GM12872 (cell line): ENCODE results near the gene ETFA.

ENCODE experiments used
- TF ChIP-seq, protein P1 (sequence below): IDR thresholded peaks from 3 replicates; pipeline ENCODE4 v1.5.1; 2011; ENCODE audit warnings: low read depth, mild to moderate bottlenecking, low read length, moderate library complexity; ENCODE audit not compliant: insufficient read depth

Gene ETFA

DNA sequence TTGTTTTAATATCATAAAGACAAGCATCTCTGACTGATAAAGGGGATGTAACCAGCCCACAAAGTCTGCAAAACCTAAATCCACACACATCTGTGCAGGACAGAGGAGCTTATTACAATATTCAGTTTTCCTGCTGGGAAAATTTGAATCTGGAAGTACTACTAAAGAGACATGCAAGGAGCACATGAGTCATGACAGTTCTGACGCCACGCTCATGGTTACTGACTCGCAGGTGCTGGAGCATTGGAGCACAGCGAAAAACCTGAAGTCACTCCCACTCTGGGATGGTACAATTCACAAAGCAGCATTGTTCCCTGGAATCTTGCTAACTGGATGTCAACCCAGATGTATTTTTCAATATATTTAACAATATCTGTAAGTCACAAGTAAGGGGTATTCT lies 17.7 kb upstream of the ETFA start:
- TF ChIP-seq, protein P1, sequence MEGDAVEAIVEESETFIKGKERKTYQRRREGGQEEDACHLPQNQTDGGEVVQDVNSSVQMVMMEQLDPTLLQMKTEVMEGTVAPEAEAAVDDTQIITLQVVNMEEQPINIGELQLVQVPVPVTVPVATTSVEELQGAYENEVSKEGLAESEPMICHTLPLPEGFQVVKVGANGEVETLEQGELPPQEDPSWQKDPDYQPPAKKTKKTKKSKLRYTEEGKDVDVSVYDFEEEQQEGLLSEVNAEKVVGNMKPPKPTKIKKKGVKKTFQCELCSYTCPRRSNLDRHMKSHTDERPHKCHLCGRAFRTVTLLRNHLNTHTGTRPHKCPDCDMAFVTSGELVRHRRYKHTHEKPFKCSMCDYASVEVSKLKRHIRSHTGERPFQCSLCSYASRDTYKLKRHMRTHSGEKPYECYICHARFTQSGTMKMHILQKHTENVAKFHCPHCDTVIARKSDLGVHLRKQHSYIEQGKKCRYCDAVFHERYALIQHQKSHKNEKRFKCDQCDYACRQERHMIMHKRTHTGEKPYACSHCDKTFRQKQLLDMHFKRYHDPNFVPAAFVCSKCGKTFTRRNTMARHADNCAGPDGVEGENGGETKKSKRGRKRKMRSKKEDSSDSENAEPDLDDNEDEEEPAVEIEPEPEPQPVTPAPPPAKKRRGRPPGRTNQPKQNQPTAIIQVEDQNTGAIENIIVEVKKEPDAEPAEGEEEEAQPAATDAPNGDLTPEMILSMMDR = no peak

DNA sequence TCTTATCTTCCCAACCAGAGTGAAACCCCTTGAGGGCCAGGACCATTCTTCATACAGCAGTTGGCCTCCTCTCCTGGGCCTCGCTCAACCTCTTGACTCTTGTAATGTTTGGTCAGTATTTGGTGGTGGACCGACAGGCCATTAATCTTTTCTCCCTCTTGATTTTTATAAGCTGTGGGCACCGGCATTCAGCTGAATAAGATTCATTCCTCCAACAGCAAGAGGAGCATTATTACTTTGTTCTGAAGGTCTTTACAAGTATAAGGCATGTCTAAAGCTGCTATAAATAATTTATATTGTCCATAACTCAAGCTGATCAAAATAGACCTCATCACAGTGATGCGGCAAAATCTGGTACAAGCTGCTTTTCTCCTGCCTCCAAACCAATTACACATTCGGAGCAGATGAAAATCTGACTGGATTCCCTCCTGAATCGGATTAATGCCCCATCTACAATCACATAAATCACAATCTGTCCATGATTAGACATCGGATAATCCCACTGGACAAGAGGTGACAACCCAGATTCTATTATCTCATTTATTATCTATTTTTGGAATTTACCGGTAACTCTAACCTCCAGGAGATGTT lies 16.9 kb upstream of the ETFA start:
- TF ChIP-seq, protein P1 = no peak

DNA sequence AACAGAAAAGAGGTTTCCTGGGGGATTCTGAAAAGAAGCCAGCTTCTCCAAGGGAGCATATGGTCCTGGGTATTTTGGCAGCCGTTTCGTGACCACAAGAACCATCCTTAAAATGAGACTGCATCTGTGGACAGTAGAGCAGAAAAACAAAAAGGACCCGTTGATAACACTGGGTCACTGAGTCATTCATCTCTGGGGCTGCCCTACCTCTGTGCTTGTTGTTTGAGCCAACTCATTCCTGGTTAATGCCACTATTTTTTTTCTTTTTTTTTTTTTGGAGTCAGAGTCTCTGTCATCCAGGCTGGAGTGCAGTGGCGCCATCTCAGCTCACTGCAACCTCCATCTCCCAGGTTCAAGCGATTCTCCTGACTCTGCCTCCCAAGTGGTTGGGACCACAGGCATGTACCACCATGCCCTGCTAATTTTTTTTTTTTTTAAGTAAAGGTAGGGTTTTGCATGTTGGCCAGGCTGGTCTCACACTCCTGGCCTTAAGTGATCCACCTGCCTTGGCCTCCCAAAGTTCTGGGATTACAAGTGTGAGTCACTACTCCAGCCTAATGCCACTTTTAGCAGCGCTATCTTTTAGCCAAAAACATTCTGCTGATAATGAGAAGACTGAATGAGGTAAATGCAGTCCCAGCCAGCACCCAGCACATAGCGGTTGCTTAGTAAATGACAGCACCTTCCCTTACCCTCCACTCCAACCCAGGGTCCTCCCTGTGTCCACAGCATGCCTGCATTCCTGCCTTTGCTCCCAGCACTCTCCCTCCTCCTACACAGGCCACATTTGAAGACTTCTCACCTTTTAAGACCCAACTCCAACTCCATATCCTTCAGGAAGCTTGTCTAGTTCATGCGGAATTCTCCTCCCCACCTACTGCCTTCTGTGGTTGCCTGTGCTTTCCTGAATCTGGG lies 16.2 kb upstream of the ETFA start:
- TF ChIP-seq, protein P1 = no peak

DNA sequence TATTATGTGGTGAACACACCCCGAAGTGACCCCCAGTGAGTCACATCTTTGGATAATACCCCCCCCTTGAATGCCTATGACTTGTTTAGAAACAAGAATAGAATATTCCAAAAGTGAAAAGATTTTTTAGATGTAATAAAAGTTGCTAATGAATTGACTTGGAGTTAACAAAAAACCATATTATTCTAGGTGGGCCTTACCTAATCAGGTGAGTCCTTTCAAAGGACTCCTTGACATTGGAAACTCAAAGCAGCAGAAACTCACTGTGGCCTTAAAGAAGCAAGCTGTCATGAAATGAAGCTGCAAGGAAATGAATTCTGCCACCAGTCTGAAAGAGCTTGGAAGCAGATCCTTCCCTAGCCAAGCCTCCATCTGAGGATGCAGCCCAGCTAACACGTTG lies 14.4 kb upstream of the ETFA start:
- TF ChIP-seq, protein P1 = no peak

DNA sequence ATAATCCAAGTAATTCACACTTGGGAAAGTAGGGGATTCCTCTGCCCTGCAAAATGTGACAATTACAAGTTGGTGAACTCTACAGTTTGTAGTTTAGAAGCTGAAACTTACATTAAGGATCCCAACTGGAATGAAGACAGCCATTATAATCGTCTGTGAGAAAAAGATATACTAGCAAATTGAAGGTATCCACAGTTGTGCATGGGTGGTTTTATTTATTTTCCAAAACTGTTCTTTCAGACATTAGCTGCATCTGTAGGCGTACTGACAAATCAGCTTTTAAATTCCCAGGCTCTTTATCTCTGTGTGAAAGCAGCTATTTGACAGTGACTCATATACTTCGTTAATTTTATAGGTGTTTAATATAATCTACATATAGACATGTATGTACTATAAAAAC lies 12.8 kb upstream of the ETFA start:
- TF ChIP-seq, protein P1 = no peak

DNA sequence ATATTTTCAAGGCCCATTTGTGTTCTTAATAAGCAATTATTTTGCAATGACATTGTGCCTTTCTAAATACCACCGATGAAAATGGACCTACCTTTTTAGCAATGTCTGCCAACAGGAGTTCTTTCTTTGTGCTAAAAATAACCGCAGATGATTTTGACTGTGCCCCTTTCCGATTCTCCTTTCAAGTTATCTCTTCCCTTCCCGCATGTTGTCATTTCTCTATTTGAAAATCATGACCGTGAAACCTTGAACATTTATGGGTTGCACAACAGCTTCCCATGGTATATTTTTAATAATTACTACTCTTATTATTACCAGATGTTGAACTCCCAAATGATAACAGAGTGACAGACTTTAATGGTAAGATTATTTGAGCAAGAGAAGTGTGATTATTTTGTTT lies 10.3 kb upstream of the ETFA start:
- TF ChIP-seq, protein P1 = no peak

DNA sequence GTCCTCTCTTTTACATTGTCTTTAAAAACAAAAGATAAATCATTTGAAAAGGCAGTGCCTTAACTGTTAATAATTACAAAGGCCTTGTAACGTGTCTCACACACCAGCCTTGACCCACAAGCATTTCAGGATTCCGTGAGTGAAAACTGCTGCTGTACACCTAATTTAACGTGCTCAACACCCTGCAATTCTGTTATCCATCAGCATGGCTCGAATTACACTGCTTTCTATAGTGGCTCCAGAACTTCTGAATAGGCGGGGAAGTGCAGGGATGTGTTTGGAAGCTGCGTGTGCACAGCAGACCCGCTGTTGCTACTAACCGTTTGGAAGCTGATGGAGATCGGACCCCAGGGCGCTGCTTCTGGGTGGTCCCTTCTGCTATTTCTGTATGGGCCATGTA lies 9.9 kb upstream of the ETFA start:
- TF ChIP-seq, protein P1 = no peak
